Stimulated activated CD8-positive, alpha-beta memory T cell treated with anti-CD3 and anti-CD28 coated beads, Interleukin-2, amount 100 ng/mL, for 1 hour (primary cell): Measurements from ENCODE around the gene IFNA7.
"Not testable (repeated sequence)": the region's sequence is repeated elsewhere in the genome, so short reads cannot be mapped to it uniquely, and the experiment has no call there.

ENCODE experiments used
- DNase-seq, 2 donors: peaks; one replicate each; pipeline ENCODE4 v3.0.0-alpha.2; 2020; ENCODE audit warnings: low read depth in 2 of 2

Gene IFNA7

GRCh38 chr9:21202105-21202504 is at the start of gene IFNA7:
Gene IFNA7, minus strand, starts transcription at chr9:21202205. Its CDS starts 40 bp downstream, at chr9:21202165.
- not testable (repeated sequence) for DNase-seq

- no peak for DNase-seq
Measured at GRCh38 chr9:21251638-21252037, 49.6 kb upstream of the IFNA7 start.

DNA sequence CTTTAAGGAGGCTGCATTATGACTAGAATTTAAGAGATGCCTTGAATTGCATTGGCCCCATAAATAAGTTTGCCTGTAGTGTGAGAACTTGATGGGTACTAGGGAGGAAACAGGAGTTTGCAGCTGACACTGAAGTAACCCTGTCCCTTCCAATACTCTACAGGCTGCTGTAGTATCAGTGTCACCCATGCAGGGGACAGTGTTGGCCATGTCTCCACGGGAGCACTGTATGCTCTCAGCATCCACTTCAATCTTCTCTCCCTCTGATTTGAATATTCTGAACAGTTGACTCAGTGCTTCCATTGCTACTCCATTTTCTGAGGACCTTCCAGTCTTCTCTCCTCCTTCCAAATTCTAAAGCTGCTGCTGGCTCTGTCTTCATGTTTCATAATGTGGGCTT is 49.2 kb upstream of the IFNA7 start:
- no peak for DNase-seq

- no peak for DNase-seq
Measured at GRCh38 chr9:21244836-21245235, 42.8 kb upstream of the IFNA7 start.

- no peak for DNase-seq
Measured at GRCh38 chr9:21239911-21240310, 37.9 kb upstream of the IFNA7 start, which contains the start of gene IFNA14. Gene IFNA14, minus strand, starts transcription at chr9:21240005. Its CDS starts 70 bp downstream, at chr9:21239935.

GRCh38 chr9:21236360-21236714 is 34.3 kb upstream of the IFNA7 start:
- DNase-seq: not testable (repeated sequence)

DNA sequence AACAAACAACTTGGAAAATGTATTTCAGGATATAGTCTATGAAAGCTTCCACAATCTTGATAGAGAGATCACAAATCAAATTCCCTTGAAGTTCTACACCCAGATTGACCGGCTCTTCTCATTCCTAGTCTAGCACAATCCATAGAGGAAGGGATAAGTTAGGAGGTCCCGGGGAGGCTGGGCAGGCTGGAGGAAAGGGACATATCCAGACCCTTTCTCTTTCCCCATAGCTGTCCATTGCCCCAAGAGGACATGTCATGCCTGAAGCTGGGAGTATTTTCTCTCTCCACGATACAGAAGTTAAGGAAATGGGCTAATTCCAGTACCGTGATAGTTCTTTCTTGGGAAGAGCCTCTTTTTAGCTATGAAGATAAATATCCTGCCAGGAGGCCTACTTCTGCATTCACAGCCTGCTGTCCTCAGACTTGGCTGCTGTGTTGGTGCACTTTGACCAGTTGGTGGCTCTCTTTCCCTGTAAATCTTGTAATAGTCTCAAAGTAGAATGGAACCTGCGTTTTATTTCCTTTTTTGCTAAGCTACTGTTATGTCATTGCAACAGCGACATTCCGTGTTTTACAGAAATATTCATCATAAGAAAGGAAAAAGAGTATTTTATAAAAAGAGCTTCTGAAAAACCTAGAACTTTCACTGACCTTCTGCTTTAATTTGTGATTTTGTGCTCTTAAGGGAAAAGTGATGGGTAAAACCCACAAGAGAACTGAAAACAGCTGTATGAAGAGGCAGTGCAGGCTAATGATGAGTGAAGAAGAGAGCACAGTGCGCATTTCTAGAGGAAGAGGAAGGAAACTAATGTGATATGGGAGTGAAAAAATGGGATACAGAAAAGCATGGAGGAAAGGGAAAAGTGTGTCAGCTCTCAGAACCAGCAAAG is 33.7 kb upstream of the IFNA7 start:
- DNase-seq: not testable (repeated sequence)

- no peak for DNase-seq
Measured at GRCh38 chr9:21234153-21234687, 32.2 kb upstream of the IFNA7 start.

DNA sequence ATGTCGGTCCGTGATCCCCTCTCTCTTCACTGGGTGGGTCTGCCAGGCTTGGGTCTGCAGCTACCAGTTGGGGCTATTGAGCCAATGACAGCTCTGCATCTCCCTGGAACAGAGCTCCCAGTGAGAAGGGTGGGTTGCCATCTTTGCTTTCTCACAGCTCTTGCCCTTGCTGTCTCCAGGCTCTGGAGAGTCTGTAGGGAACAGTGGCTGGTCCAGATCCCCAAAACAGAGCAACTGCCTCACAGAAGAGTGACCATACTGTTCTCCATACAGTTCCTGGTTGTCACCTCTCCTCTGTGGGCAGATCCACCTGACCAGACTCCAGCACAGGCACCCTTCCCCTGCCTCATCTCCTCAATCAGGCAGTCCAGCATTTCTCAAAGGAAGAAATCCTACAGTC is 31.3 kb upstream of the IFNA7 start:
- no peak for DNase-seq

DNA sequence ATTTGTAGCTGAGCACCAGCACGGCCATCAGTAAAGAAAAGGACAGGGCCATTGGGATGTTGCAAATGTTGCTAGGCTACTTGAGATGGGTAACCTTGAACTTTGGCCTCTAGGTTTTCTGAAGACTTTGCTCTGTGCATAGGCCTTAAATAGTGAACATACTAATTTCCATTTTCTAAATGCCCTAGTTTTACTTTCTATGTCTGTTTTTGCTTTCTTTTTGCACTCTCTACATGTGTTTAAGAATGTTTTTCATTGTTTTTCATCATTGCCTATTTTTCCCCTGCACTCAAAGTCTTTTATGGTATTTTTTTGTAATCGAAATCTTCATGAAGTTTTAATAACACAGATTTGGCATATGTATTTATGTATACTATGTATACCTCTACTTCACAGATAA is 26.1 kb upstream of the IFNA7 start, which contains the start of gene IFNA17:
Gene IFNA17, minus strand, starts transcription at position 101 of the 400 bp plus-strand sequence. Its CDS starts 49 bp downstream, at position 52.
- no peak for DNase-seq

DNA sequence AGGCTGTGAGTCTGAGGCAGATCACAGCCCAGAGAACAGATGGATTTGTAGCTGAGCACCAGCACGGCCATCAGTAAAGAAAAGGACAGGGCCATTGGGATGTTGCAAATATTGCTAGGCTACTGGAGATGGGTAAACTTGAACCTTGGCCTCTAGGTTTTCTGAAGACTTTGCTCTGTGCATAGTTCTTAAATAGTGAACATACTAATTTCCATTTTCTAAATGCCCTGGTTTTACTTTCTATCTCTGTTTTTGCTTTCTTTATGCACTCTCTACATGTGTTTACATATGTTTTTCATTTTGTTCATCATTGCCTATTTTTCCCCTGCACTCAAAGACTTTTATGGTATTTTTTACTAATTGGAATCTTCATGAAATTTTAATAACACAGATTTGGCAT is 15.2 kb upstream of the IFNA7 start, which contains the start of gene IFNA16:
Gene IFNA16, minus strand, starts transcription at position 101 of the 400 bp plus-strand sequence. Its CDS starts 6 bp downstream, at position 95.
- not testable (repeated sequence) for DNase-seq

DNA sequence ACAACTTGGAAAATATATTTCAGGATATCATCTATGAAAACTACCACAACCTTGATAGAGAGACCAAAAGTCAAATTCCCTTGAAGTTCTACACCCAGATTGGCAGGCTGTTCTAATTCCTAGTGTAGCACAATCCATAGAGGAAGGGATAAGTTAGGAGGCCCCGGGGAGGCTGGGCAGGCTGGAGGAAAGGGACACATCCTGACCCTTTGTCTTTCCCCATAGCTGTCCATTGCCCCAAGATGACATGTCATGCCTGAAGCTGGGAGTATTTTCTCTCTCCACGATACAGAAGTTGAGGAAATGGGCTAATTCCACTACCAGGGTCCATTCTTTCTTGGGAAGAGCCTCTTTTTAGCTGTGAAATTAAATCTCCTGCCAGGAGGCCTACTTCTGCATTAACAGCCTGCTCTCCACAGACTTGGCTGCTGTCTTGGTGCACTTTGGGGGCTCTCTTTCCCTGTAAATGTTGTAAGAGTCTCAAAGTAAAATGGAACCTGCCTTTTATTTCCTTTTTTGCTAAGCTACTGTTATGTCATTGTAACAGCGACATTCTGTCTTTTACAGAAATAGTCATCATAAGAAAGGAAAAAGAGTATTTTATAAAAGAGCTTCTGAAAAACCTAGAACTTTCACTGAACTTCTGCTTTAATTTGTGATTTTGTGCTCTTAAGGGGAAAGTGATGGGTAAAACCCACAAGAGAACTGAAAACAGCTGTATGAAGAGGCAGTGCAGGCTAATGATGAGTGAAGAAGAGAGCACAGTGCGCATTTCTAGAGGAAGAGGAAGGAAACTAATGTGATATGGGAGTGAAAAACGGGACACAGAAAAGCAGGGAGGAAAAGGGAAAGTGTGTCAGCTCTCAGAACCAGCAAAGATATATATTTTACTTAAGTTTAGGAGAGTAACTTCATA is 11.7 kb upstream of the IFNA7 start:
- DNase-seq: not testable (repeated sequence)

DNA sequence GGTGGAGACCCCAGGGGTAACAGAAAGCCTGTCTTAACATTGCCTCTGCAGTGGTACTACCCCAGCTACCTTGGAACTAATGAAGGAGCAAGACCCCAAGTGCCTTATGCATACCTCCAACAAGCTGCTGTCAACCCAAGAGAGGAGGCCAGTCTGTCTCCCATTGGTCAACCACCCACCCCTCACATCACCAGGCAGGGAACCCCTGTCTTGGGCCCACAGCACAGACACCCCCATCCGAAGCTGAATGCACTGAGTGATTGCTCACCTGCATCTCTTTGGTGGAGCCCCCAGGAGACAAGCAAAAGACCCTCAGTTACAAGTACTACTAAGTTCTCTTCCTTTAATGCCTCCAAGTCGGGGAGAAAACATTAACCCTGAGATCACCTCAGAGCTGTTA is 10.2 kb upstream of the IFNA7 start:
- DNase-seq: not testable (repeated sequence)

- not testable (repeated sequence) for DNase-seq
Measured at GRCh38 chr9:21210782-21211181, 8.8 kb upstream of the IFNA7 start.

DNA sequence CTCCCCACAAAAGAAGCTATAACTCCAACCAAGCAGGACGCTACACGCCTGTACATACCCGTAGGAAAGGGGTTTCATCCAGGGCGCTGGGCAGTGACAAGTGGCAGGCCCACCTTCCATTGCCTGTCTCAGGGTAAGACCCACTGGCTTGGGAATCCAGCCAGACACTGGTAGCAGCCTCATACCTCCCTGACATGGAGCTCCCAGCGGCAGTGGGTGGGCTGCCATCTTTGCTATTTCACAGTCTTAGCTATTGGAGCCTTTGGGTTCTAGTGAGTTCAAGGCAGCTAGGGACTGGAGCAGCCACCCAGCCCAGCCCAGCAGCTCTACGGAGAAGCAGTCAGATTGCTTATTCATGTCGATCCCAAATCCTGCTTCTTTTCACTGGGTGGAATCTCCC is 8.3 kb upstream of the IFNA7 start:
- no peak for DNase-seq

GRCh38 chr9:21207043-21207442 is 5.0 kb upstream of the IFNA7 start, which contains the start of gene IFNA10:
Gene IFNA10, minus strand, starts transcription at chr9:21207143. Its CDS starts 46 bp downstream, at chr9:21207097.
- DNase-seq: not testable (repeated sequence)

DNA sequence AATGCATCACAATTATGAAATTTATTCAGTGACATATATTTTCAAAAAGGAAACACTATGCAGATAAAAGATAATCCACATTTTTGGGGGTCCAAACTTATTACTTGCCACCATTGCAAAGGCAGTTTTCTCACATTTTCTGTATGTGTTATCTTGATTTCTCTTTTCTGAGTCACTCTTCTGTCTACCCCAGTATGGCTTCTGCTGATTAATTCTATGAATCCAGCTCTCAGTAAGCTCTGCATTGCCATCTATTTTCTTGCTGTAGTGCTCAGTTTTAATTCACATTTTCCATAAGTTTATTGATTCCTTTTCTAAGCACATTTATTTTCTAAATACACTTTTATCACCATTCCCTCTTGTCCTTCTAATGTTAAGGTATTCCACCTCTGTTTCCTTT is 3.2 kb upstream of the IFNA7 start:
- no peak for DNase-seq

GRCh38 chr9:21194867-21195776 is 6.9 kb downstream of the IFNA7 start:
- not testable (repeated sequence) for DNase-seq

DNA sequence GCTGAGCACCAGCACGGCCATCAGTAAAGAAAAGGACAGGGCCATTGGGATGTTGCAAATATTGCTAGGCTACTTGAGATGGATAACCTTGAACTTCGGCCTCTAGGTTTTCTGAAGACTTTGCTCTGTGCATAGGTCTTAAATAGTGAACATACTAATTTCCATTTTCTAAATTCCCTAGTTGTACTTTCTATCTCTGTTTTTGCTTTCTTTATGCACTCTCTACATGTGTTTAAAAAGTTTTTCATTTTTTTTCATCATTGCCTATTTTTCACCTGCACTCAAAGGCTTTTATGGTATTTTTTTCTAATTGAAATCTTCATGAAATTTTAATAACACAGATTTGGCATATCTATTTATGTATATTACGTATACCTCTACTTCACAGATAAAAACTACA is 14.5 kb downstream of the IFNA7 start, which contains the start of gene IFNA4:
Gene IFNA4, minus strand, starts transcription at position 101 of the 400 bp plus-strand sequence. Its CDS starts 56 bp downstream, at position 45.
- not testable (repeated sequence) for DNase-seq
